Endodermal cell (in vitro differentiated cells): ENCODE measurements around the gene WDR43. TPM values are rescaled to one million over a fixed set of nuclear protein-coding genes. Genes with fewer than 3 reads are reported as not detected.

Experiments used
- DNase-seq: peaks from one replicate; pipeline ENCODE4 v3.0.0-alpha.2; 2017
- H3K27ac ChIP-seq: 2 replicates; pipeline ENCODE4 v1.5.1; 2013; ENCODE audit warnings: mild to moderate bottlenecking, low read depth, low read length, moderate library complexity
- H3K27me3 ChIP-seq: 2 replicates; pipeline ENCODE4 v1.6.1; 2013; ENCODE audit warnings: mild to moderate bottlenecking, low read length, moderate library complexity; ENCODE audit not compliant: insufficient read depth, control insufficient read depth, poor library complexity, severe bottlenecking
- H3K36me3 ChIP-seq: 2 replicates; pipeline ENCODE4 v1.7.0; 2013; ENCODE audit warnings: mild to moderate bottlenecking, low read length, moderate library complexity; ENCODE audit not compliant: control insufficient read depth, insufficient read depth
- H3K4me1 ChIP-seq: one replicate; pipeline ENCODE4 v1.7.0; 2013; ENCODE audit warnings: low read length; ENCODE audit not compliant: control insufficient read depth, insufficient read depth
- H3K4me3 ChIP-seq: 2 replicates; pipeline ENCODE4 v1.5.1; 2013; ENCODE audit warnings: mild to moderate bottlenecking, low read length, moderate library complexity
- H3K9ac ChIP-seq: 2 replicates; pipeline ENCODE4 v1.6.1; 2013; ENCODE audit warnings: mild to moderate bottlenecking, low read length, moderate library complexity; ENCODE audit not compliant: poor library complexity, severe bottlenecking; ENCODE audit errors: extremely low read depth
- H3K9me3 ChIP-seq: 2 replicates; pipeline ENCODE4 v1.6.1; 2013; ENCODE audit warnings: mild to moderate bottlenecking, low read length, moderate library complexity; ENCODE audit not compliant: control insufficient read depth
- H3K27ac Mint-ChIP-seq: 2 replicates; pipeline ENCODE4 v1.8.0; 2020; ENCODE audit warnings: mixed read lengths
- H3K27me3 Mint-ChIP-seq: 2 replicates; pipeline ENCODE4 v1.8.0; 2021; ENCODE audit warnings: mild to moderate bottlenecking, mixed read lengths; ENCODE audit not compliant: insufficient read depth
- H3K36me3 Mint-ChIP-seq: 2 replicates; pipeline ENCODE4 v1.8.0; 2020; ENCODE audit warnings: low read depth, mixed read lengths
- H3K4me1 Mint-ChIP-seq: 2 replicates; pipeline ENCODE4 v1.8.0; 2020; ENCODE audit warnings: mixed read lengths
- H3K4me3 Mint-ChIP-seq: 2 replicates; pipeline ENCODE4 v1.8.0; 2020; ENCODE audit warnings: mild to moderate bottlenecking, moderate library complexity, mixed read lengths
- H3K9me3 Mint-ChIP-seq: 2 replicates; pipeline ENCODE4 v1.8.0; 2020; ENCODE audit warnings: mild to moderate bottlenecking, mixed read lengths
- CTCF ChIP-seq: fragments of 200-600 bp; sonication (generic); conservative IDR thresholded peaks from 2 replicates; pipeline ENCODE4 v1.5.0; 2021; ENCODE audit warnings: antibody characterized with exemption, mild to moderate bottlenecking
- WGBS, 2 experiments: methylation state at CpG; one replicate each; pipeline versions ENCODE4 v1.1.5 to v1.1.7; 2013; ENCODE audit warnings: missing lambda C conversion rate in 2 of 2, mixed read lengths in 1 of 2; ENCODE audit not compliant: insufficient coverage in 1 of 2, insufficient read length in 1 of 2; 5-methylcytosine and 5-hydroxymethylcytosine counted together
- total RNA-seq, 2 donors: library from RNA; stranded (reverse); fragmentation: NEBNext Ultra II Directional in 1 of 2; extraction: Animal tissue kit (Norgen Biotek cat#: 25700) in 1 of 2; gene quantifications; 2 replicates in 1 of 2; 3 replicates in 1 of 2; pipeline ENCODE4 v1.2.1, GENCODE V29; 2021

The WDR43 gene
- total RNA-seq, 2 donors from 2014 or later = 64.3 to 77.7 TPM

DNA sequence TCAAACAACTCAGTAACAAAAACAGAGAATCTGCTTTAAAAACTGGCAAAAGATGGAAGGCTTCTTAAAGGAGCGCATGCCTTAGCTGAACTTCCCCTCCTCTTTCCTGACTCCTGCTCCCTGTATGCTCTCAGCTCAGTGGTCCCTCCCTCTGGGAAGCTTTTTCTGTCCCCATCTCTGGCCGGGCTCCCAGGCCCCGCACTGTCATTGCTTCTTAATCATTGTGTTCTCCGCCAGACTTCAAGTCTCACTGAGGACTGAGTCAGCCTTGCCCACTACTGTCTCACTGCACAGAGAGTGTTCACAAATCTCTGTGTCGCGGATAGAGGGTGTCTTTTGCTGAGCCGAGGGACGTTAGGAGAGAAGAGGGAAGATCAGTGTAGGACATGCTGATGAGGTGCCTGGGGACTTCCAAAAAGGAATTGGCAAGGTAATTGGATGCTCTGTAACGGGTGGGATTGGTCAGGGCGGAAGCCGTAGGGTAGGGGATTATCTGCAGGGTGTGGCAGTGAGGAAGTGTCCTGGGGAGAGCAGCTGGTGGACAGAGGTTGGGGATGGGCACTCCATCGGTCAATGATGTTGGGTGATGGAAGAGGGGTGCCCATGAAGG, 102.9 kb downstream of the WDR43 start:
- H3K27ac ChIP-seq = no peak overlapping the region
- no peak overlapping the region for H3K9ac ChIP-seq
- no peaks in the 10 kb centered on the region for H3K9me3 Mint-ChIP-seq
- no peaks in the 10 kb centered on the region for H3K4me1 ChIP-seq
- H3K36me3 ChIP-seq = no peaks in the 10 kb centered on the region
- 85 to 89% methylated on average over 12 of the region's 12 CpGs for WGBS, 2 experiments
- no peak for DNase-seq
- H3K4me1 Mint-ChIP-seq = peaks cover 34% of the 10 kb centered on the region
- no peak for TF ChIP-seq CTCF
- no peak overlapping the region for H3K4me3 ChIP-seq
- H3K27ac Mint-ChIP-seq = no peak overlapping the region
- no peaks in the 10 kb centered on the region for H3K9me3 ChIP-seq
- no peaks in the 10 kb centered on the region for H3K27me3 ChIP-seq
- no peaks in the 10 kb centered on the region for H3K27me3 Mint-ChIP-seq
- peak overlapping the region; percentile 9 for H3K4me3 Mint-ChIP-seq
- H3K36me3 Mint-ChIP-seq = no peaks in the 10 kb centered on the region

Other genes starting within 250 kb of the WDR43 start
- gene PPP1CB, start 142.8 kb upstream of the WDR43 start, total RNA-seq = 100 to 1,000 TPM; 175 to 201 TPM
- 1 to 10 TPM in 1 of 2 donors, under 1 TPM in 1; 0.91 to 1.6 TPM for gene SPDYA, start 83.8 kb upstream of the WDR43 start, total RNA-seq
- gene TRMT61B, start 24.4 kb upstream of the WDR43 start, total RNA-seq = 10 to 100 TPM; 19.9 to 22.4 TPM
- gene TOGARAM2, start 86.6 kb downstream of the WDR43 start, total RNA-seq = 1 to 10 TPM in 1 of 2 donors, under 1 TPM in 1; 0.86 to 4.2 TPM
- gene PCARE, start 179.9 kb downstream of the WDR43 start, total RNA-seq = under 1 TPM in 1 of 2 donors, not detected in 1; 0.09 TPM
- 10 to 100 TPM in 1 of 2 donors, 1 to 10 TPM in 1; 8.0 to 10.9 TPM for gene CLIP4, start 220.7 kb downstream of the WDR43 start, total RNA-seq